ENCODE measurements around the gene SIM1.
A peak's percentile ranks its signal among the peaks of the same experiment; 100 is the strongest.

Gene SIM1

DNA sequence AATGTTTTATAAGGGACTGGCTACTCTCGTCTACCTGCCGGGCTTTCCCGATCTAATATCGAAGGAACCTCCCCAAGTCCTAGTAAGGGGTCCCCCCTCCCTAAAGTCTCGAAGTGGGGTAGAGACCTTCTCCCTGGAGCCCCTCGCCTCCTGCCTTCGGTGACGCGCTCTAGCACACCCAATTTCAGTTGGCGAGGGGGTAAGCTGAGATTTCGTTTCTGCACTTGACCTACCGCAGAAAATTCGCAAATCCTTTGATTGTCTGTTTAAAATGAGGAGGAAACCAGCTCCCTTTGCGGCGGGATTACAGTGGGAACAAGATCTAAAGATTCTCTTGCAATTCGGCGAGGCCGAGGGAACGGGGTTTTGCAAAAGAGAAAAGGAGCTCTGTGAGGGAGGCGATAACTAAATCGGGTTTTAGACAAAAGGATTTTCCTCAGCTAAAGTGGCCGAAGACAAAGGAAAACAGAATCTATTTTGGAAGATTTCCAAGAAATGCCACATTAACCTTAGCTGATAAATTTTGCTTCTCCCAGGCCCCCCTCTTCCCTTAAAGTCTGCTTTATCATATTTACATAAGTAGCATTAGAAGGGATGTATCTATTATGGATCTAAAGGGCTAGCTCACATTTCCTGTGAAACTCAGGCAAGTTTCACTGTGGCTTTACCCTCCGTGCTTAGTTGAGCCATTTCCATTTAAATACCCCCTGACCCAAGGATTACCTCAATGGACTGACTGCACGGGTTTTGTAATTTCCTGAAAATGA, 8.4 kb downstream of the SIM1 start:
- Histone ChIP-seq H3K4me1 (ENCODE audit: control insufficient read depth, insufficient read depth, low read length, poor library complexity, severe bottlenecking) (peaks cover 2% of the 10 kb centered on the region), H3K4me3 (ENCODE audit: insufficient read depth, low read depth, low read length, poor library complexity, severe bottlenecking) (no peak overlapping the region), H3K9me3 (ENCODE audit: control insufficient read depth, low read length) (peaks cover 4% of the 10 kb centered on the region), H3K27me3 (replicated peaks; ENCODE audit: control insufficient read depth, insufficient read depth, low read length, poor library complexity, severe bottlenecking) (peaks cover 75% of the 10 kb centered on the region), H3K36me3 (ENCODE audit: control insufficient read depth, insufficient read depth, low read length) (no peaks in the 10 kb centered on the region), H3K27ac (ENCODE audit: insufficient read depth, low read length, poor library complexity, severe bottlenecking) (no peak overlapping the region)
- DNase-seq: no peak

DNA sequence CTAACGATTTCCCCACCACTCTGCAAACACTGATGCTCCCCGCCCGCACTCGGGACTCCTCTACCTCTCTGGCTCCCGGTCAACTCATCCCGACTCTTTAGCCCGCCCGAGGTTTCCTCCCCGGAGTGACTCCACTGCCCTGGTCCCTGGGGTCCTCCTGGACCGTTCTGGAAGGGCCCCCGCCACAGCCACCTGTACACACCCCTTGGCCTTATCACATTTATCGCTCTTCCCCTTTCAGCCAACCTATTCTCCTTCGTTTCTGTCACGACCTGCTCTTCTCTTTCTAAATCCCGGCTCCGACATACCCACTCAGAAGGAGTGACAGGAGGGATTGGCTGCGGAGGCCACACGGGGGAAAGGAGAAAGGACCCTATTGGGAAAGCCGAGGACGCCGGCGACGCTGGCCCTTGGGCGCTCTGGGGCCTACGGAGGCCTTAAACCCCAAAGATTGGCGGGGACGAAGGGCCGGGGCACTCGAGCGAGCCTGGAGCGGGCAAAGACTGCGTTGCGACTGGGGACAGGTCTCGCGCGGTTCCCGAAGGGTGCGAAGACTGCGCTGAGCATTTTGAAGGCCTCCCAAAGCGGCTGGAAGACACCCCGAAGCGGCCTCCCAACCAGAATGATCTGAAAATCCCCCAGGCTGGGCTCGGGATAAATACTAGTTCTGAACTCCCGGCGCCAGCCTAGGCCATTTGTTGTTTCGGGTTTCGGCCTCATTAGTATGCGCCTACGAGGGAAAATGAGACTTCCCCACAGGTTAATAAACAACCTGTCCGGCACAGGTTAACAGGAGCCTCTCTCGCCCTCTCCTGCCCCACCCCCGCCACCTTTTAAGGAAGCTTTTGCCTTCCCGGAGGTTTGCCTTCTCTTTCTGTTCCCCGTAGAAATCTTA, 9.2 kb downstream of the SIM1 start:
- peaks cover 4% of the 10 kb centered on the region for H3K9me3 ChIP-seq (ENCODE audit: control insufficient read depth, low read length)

DNA sequence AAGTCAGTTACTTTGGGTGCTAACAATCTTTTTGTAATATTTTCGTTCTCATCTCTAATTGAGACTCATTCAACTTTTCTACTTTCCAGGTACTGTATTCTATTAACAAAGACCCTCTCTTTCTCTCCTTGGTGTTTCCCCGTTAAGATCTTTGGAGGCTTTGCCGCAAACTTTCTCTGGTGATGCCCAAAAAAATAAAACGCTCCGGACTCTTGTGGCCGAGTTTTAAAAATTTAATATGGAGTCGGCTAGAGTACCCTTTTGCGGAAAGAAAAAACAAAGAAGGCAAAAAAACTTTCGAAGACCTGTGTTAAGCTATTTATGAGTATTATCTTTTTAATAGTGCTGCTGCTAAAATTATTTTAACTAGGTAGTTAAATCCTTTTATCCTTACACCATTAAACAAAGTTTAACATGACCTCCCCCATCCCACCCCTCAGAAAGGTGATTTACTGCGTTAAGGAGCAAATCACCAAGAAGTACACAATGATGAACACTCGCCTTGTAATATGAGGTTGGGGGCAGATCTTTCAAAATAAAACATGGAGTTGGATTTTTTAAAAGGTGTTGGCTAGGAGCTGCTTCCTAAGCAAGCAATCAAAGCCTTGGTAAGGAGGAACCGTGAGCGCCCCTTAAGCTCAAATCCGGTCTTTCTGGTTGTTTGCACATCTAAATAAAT, 10.0 kb downstream of the SIM1 start:
- Histone ChIP-seq H3K36me3 (ENCODE audit: control insufficient read depth, insufficient read depth, low read length) (no peaks in the 10 kb centered on the region), H3K4me3 (ENCODE audit: insufficient read depth, low read depth, low read length, poor library complexity, severe bottlenecking) (peak overlapping the region; percentile 7), H3K9me3 (ENCODE audit: control insufficient read depth, low read length) (peaks cover 4% of the 10 kb centered on the region), H3K27ac (ENCODE audit: insufficient read depth, low read length, poor library complexity, severe bottlenecking) (no peak overlapping the region), H3K4me1 (ENCODE audit: control insufficient read depth, insufficient read depth, low read length, poor library complexity, severe bottlenecking) (no peaks in the 10 kb centered on the region), H3K27me3 (replicated peaks; ENCODE audit: control insufficient read depth, insufficient read depth, low read length, poor library complexity, severe bottlenecking) (peaks cover 66% of the 10 kb centered on the region)
- no peak for DNase-seq

More for the DNA sequence above, 9.2 kb downstream of the SIM1 start:
- H3K27me3 ChIP-seq (replicated peaks; ENCODE audit: control insufficient read depth, insufficient read depth, low read length, poor library complexity, severe bottlenecking): peaks cover 67% of the 10 kb centered on the region
- no peaks in the 10 kb centered on the region for H3K36me3 ChIP-seq (ENCODE audit: control insufficient read depth, insufficient read depth, low read length)
- no peak overlapping the region for H3K27ac ChIP-seq (ENCODE audit: insufficient read depth, low read length, poor library complexity, severe bottlenecking)
- no peaks in the 10 kb centered on the region for H3K4me1 ChIP-seq (ENCODE audit: control insufficient read depth, insufficient read depth, low read length, poor library complexity, severe bottlenecking)
- H3K4me3 ChIP-seq (ENCODE audit: insufficient read depth, low read depth, low read length, poor library complexity, severe bottlenecking): no peak overlapping the region
- DNase-seq: no peak

DNA sequence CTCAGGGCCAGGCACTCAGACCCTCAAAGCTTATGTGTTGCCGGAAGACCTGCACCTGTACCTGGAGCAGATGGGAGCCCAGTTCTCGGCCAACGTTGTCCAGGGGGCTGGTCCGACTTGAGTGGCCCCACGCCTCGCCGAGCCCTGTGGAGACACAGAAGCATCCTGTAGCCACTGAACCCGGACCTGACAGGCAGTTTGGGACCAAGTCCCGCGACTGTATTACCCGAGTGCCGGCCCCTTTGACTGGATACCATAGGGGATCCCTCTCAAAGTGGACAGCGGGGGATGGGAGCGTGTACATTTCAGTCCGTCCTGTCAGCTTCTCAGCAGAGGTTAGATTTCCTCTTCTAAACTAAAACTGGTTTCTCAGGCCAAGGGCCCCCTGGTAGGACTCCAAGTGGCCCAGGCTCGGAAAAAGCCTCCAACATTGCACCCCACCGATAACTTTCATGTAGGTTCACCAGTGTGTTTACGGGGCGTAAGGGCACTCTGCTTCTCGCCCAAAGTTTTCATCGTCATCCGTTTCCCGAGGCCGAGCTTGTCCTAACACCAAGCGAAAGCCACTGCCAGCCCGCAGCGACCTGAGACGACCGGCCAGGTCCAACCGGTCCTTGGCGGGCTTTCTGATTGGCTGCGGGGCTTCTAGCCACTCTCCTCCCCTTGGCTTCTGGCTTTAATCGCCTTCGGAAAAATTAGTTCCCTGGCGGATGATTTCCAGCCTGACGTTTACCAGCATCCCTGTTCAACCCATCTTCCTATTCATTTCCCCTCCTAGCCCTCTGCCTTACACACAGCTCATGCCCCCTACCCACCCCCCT, 10.8 kb downstream of the SIM1 start:
- DNase-seq: no peak
- H3K27me3 ChIP-seq (replicated peaks; ENCODE audit: control insufficient read depth, insufficient read depth, low read length, poor library complexity, severe bottlenecking): peaks cover 58% of the 10 kb centered on the region
- H3K4me1 ChIP-seq (ENCODE audit: control insufficient read depth, insufficient read depth, low read length, poor library complexity, severe bottlenecking): no peaks in the 10 kb centered on the region
- peak overlapping the region; percentile 7 for H3K4me3 ChIP-seq (ENCODE audit: insufficient read depth, low read depth, low read length, poor library complexity, severe bottlenecking)
- no peaks in the 10 kb centered on the region for H3K36me3 ChIP-seq (ENCODE audit: control insufficient read depth, insufficient read depth, low read length)
- peaks cover 4% of the 10 kb centered on the region for H3K9me3 ChIP-seq (ENCODE audit: control insufficient read depth, low read length)
- no peak overlapping the region for H3K27ac ChIP-seq (ENCODE audit: insufficient read depth, low read length, poor library complexity, severe bottlenecking)

DNA sequence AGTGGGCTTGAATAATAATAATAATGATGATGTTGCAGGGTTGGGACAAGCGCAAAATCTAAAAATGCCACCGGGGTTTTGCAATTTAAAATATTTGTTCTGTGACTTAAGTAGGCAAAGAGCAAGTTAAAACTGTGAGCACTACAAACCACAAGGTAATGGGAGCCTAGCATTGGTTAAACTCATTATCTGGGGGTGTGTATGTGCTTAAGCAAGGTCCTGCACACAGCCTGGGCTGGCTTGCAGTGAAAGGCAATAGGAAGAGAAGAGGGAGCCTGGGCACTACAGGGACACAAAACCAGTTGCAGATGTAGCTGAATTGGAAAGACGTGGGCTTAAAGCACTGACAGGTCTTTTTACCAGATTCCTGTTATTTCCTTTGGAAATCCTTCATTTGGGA, 11.7 kb downstream of the SIM1 start:
- Histone ChIP-seq H3K36me3 (ENCODE audit: control insufficient read depth, insufficient read depth, low read length) (no peaks in the 10 kb centered on the region), H3K27ac (ENCODE audit: insufficient read depth, low read length, poor library complexity, severe bottlenecking) (no peak overlapping the region), H3K27me3 (replicated peaks; ENCODE audit: control insufficient read depth, insufficient read depth, low read length, poor library complexity, severe bottlenecking) (peaks cover 56% of the 10 kb centered on the region), H3K4me3 (ENCODE audit: insufficient read depth, low read depth, low read length, poor library complexity, severe bottlenecking) (no peak overlapping the region), H3K4me1 (ENCODE audit: control insufficient read depth, insufficient read depth, low read length, poor library complexity, severe bottlenecking) (no peaks in the 10 kb centered on the region), H3K9me3 (ENCODE audit: control insufficient read depth, low read length) (no peaks in the 10 kb centered on the region)
- no peak for DNase-seq

DNA sequence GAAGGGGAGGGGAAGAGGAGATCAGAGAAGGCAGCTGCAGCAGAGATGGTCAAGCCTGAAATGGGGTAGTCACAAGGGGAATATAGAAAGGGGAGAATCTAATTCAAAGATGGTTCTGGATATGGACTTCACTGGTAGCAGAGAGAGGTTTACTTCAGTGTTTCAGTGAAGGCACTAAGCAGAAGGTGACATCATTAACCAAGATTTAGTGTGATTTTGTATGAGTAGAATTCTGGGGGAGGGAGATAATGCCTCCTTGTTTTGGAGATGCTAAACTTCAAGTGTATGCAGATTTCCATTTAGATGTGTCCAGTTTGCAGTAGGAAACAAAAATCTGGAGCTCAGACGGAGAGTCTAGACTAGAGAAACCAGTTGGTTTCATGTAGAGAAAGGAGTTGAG, 13.1 kb downstream of the SIM1 start:
- H3K9me3 ChIP-seq (ENCODE audit: control insufficient read depth, low read length): no peaks in the 10 kb centered on the region
- DNase-seq: no peak
- H3K27me3 ChIP-seq (replicated peaks; ENCODE audit: control insufficient read depth, insufficient read depth, low read length, poor library complexity, severe bottlenecking): peaks cover 49% of the 10 kb centered on the region
- H3K4me3 ChIP-seq (ENCODE audit: insufficient read depth, low read depth, low read length, poor library complexity, severe bottlenecking): no peak overlapping the region
- no peaks in the 10 kb centered on the region for H3K4me1 ChIP-seq (ENCODE audit: control insufficient read depth, insufficient read depth, low read length, poor library complexity, severe bottlenecking)
- no peak overlapping the region for H3K27ac ChIP-seq (ENCODE audit: insufficient read depth, low read length, poor library complexity, severe bottlenecking)
- no peaks in the 10 kb centered on the region for H3K36me3 ChIP-seq (ENCODE audit: control insufficient read depth, insufficient read depth, low read length)

DNA sequence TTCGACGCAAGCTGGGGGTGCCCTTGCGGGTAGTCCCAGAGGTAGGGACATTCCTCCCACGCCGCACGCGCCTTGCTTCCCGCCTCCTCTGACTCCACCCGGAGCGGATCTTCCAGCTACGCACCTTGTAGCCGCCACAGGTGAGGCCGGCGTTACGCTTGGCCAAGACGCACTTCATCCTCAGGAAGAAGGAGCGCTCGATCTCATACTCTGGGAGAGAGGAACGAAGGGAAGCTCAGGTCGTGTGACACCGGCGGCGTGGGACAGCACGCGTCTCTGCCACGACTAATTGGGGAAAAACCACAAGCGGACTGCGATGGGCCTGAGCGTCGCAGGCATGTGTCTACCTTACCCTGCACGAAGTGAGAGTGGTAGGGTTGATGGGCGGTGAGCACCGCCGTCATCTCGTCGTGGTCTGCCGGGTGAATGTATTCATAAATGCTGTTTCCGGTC, 15.5 kb downstream of the SIM1 start:
- no peak overlapping the region for H3K4me3 ChIP-seq (ENCODE audit: insufficient read depth, low read depth, low read length, poor library complexity, severe bottlenecking)
- no peak for DNase-seq
- no peaks in the 10 kb centered on the region for H3K4me1 ChIP-seq (ENCODE audit: control insufficient read depth, insufficient read depth, low read length, poor library complexity, severe bottlenecking)
- peaks cover 26% of the 10 kb centered on the region for H3K27me3 ChIP-seq (replicated peaks; ENCODE audit: control insufficient read depth, insufficient read depth, low read length, poor library complexity, severe bottlenecking)
- H3K36me3 ChIP-seq (ENCODE audit: control insufficient read depth, insufficient read depth, low read length): no peaks in the 10 kb centered on the region
- H3K9me3 ChIP-seq (ENCODE audit: control insufficient read depth, low read length): no peaks in the 10 kb centered on the region
- H3K27ac ChIP-seq (ENCODE audit: insufficient read depth, low read length, poor library complexity, severe bottlenecking): no peak overlapping the region

DNA sequence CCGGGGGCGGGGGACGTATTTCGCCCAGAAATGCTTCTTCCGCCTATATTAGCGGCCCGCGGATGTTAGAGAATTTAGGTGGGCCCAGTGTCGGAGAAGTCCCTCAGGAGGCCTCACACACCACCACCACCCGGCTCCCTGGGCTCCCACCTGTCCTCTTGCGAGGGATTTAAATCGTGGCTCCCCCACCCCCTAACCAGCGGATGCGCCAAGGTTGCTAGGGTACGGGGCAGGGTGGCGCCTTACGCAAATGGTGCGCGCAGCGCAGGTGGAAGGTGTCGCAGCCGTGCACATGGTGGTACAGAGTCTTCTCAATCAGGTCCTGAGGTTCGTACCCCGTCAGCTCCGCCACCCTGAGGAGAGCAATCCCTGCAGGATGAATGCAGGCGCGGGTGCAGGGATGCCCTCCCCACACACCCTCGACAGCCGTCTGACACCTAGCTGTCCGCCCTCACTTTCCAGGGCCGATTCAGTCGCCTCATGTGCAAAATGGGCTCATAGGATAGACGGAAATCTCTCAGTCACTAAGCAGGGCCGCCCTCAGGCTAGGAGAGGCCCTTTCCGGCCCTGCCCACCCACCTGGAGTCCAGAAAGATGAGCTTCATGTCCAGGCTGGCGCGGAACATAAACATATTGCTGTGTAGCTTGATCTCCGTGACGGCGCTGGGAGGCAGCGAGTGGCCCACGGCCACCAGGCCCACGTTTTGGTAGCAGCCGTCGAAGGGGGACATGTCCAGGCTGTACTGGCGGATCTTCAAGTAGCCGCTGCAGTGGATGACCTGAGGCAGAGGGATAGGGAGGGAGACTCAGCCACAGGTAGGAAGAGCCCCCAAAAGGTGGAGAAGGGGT, 16.6 kb downstream of the SIM1 start:
- no peaks in the 10 kb centered on the region for H3K4me1 ChIP-seq (ENCODE audit: control insufficient read depth, insufficient read depth, low read length, poor library complexity, severe bottlenecking)
- no peak for DNase-seq
- H3K36me3 ChIP-seq (ENCODE audit: control insufficient read depth, insufficient read depth, low read length): no peaks in the 10 kb centered on the region
- H3K4me3 ChIP-seq (ENCODE audit: insufficient read depth, low read depth, low read length, poor library complexity, severe bottlenecking): no peak overlapping the region
- no peak overlapping the region for H3K27ac ChIP-seq (ENCODE audit: insufficient read depth, low read length, poor library complexity, severe bottlenecking)
- H3K9me3 ChIP-seq (ENCODE audit: control insufficient read depth, low read length): no peaks in the 10 kb centered on the region
- H3K27me3 ChIP-seq (replicated peaks; ENCODE audit: control insufficient read depth, insufficient read depth, low read length, poor library complexity, severe bottlenecking): peaks cover 15% of the 10 kb centered on the region

Data from effector memory CD4-positive, alpha-beta T cell (primary cell).